Astrocyte (in vitro differentiated cells and primary cell): Measurements from ENCODE around the gene KCNQ1. TPM values are rescaled to one million over a fixed set of nuclear protein-coding genes. Genes with fewer than 3 reads are reported as not detected.

Experiments used
- DNase-seq: peaks from one replicate; pipeline ENCODE4 v3.0.0-alpha.2; 2010; ENCODE audit warnings: low read depth
- FAIRE-seq: peaks from 2 replicates; lab custom pipeline; 2011; peaks lifted over from hg19 to GRCh38; lab: Jason Lieb, UNC
- H2AFZ ChIP-seq: 2 replicates; pipeline ENCODE4 v1.6.0; 2012; ENCODE audit warnings: low read depth, low read length, inconsistent platforms
- H3K27ac ChIP-seq: 2 replicates; pipeline ENCODE4 v1.5.1; 2011; ENCODE audit warnings: low read depth, low read length, inconsistent platforms
- H3K27me3 ChIP-seq: 2 replicates; pipeline ENCODE4 v1.6.0; 2011; ENCODE audit warnings: low read length, inconsistent platforms; ENCODE audit not compliant: insufficient read depth
- H3K36me3 ChIP-seq: 2 replicates; pipeline ENCODE4 v1.5.1; 2011; ENCODE audit warnings: low read length, inconsistent platforms; ENCODE audit not compliant: insufficient read depth
- H3K4me1 ChIP-seq: 2 replicates; pipeline ENCODE4 v1.5.1; 2011; ENCODE audit warnings: low read length, inconsistent platforms; ENCODE audit not compliant: insufficient read depth
- H3K4me2 ChIP-seq: 2 replicates; pipeline ENCODE4 v1.6.0; 2012; ENCODE audit warnings: low read length, inconsistent platforms
- H3K4me3 ChIP-seq: 2 replicates; pipeline ENCODE4 v1.5.1; 2011; ENCODE audit warnings: low read depth, mild to moderate bottlenecking, low read length, inconsistent platforms; ENCODE audit not compliant: insufficient read depth
- H3K79me2 ChIP-seq: 2 replicates; pipeline ENCODE4 v1.6.0; 2012; ENCODE audit warnings: mild to moderate bottlenecking, low read length, inconsistent platforms; ENCODE audit not compliant: insufficient read depth
- H3K9ac ChIP-seq: 2 replicates; pipeline ENCODE4 v1.6.0; 2012; ENCODE audit warnings: mild to moderate bottlenecking, low read length, inconsistent platforms
- H3K9me3 ChIP-seq: 2 replicates; pipeline ENCODE4 v1.5.1; 2012; ENCODE audit warnings: low read depth, mild to moderate bottlenecking, low read length, inconsistent platforms; ENCODE audit not compliant: insufficient read depth
- H4K20me1 ChIP-seq: 2 replicates; pipeline ENCODE4 v1.6.0; 2012; ENCODE audit warnings: low read length, inconsistent platforms; ENCODE audit not compliant: insufficient read depth
- H3K27ac Mint-ChIP-seq: one replicate; pipeline ENCODE4 v1.8.0; 2021; ENCODE audit warnings: mild to moderate bottlenecking, mixed read lengths; ENCODE audit not compliant: unreplicated experiment
- H3K27me3 Mint-ChIP-seq: one replicate; pipeline ENCODE4 v1.8.0; 2021; ENCODE audit warnings: low read depth, mixed read lengths; ENCODE audit not compliant: unreplicated experiment
- H3K36me3 Mint-ChIP-seq: one replicate; pipeline ENCODE4 v1.8.0; 2021; ENCODE audit warnings: low read depth, mixed read lengths; ENCODE audit not compliant: unreplicated experiment
- H3K4me1 Mint-ChIP-seq: one replicate; pipeline ENCODE4 v1.8.0; 2021; ENCODE audit warnings: low read depth, mixed read lengths; ENCODE audit not compliant: unreplicated experiment
- H3K4me3 Mint-ChIP-seq: one replicate; pipeline ENCODE4 v1.8.0; 2021; ENCODE audit warnings: mild to moderate bottlenecking, moderate library complexity, mixed read lengths; ENCODE audit not compliant: unreplicated experiment
- H3K9me3 Mint-ChIP-seq: one replicate; pipeline ENCODE4 v1.8.0; 2021; ENCODE audit warnings: mild to moderate bottlenecking, mixed read lengths; ENCODE audit not compliant: unreplicated experiment
- CTCF ChIP-seq: IDR thresholded peaks from 2 replicates; pipeline ENCODE4 v1.5.1; 2011; ENCODE audit warnings: low read depth, mild to moderate bottlenecking, inconsistent platforms, low read length, moderate library complexity; ENCODE audit not compliant: insufficient read depth
- EZH2 ChIP-seq: IDR thresholded peaks from 2 replicates; pipeline ENCODE4 v1.6.1; 2012; ENCODE audit warnings: mild to moderate bottlenecking, low read length, inconsistent platforms; ENCODE audit not compliant: insufficient read depth
- total RNA-seq: library from RNA; stranded (reverse); gene quantifications from 2 replicates; pipeline ENCODE4 v1.2.1, GENCODE V29; 2021

KCNQ1 gene
- total RNA-seq, 1 donor from 2014 or later: not detected

- peaks cover 9% of the 10 kb centered on the region for H3K4me1 Mint-ChIP-seq
- no peaks in the 10 kb centered on the region for H3K9me3 Mint-ChIP-seq
- Histone ChIP-seq H3K9me3 (peaks cover 9% of the 10 kb centered on the region), H3K4me2 (no peak overlapping the region), H3K27me3 (peaks cover 6% of the 10 kb centered on the region), H3K4me1 (peaks cover 4% of the 10 kb centered on the region), H3K4me3 (no peak overlapping the region), H3K9ac (no peak overlapping the region), H2AFZ (no peak overlapping the region), H3K79me2 (no peaks in the 10 kb centered on the region), H3K36me3 (no peaks in the 10 kb centered on the region), H4K20me1 (no peaks in the 10 kb centered on the region), H3K27ac (no peak overlapping the region)
- no peak overlapping the region for H3K4me3 Mint-ChIP-seq
- peak overlapping the region; percentile 81 for H3K27ac Mint-ChIP-seq
- H3K27me3 Mint-ChIP-seq: peaks cover 37% of the 10 kb centered on the region
- H3K36me3 Mint-ChIP-seq: no peaks in the 10 kb centered on the region
- DNase-seq (no peak), FAIRE-seq (no peak)
- TF ChIP-seq EZH2 (no peak), CTCF (no peak)
Measured at GRCh38 chr11:2731130-2732125, 286.6 kb downstream of the KCNQ1 start.

- Histone ChIP-seq H3K27ac (no peak overlapping the region), H3K27me3 (peaks cover 2% of the 10 kb centered on the region), H3K9me3 (peaks cover under 1% of the 10 kb centered on the region), H4K20me1 (no peaks in the 10 kb centered on the region), H2AFZ (no peak overlapping the region), H3K4me3 (no peak overlapping the region), H3K4me2 (no peak overlapping the region), H3K9ac (no peak overlapping the region), H3K4me1 (peaks cover 4% of the 10 kb centered on the region), H3K36me3 (no peaks in the 10 kb centered on the region), H3K79me2 (no peaks in the 10 kb centered on the region)
- no peak overlapping the region for H3K4me3 Mint-ChIP-seq
- FAIRE-seq: no peak
- H3K27ac Mint-ChIP-seq: no peak overlapping the region
- H3K4me1 Mint-ChIP-seq: peaks cover 10% of the 10 kb centered on the region
- DNase-seq: no peak
- no peaks in the 10 kb centered on the region for H3K9me3 Mint-ChIP-seq
- H3K27me3 Mint-ChIP-seq: peaks cover 29% of the 10 kb centered on the region
- TF ChIP-seq CTCF (no peak), EZH2 (no peak)
- no peaks in the 10 kb centered on the region for H3K36me3 Mint-ChIP-seq
Measured at GRCh38 chr11:2732261-2732939, 287.6 kb downstream of the KCNQ1 start.
